Measurements from ENCODE around the gene SMIM17.
"Not testable (repeated sequence)": the region's sequence is repeated elsewhere in the genome, so short reads cannot be mapped to it uniquely, and the experiment has no call there.

The SMIM17 gene

GRCh38 chr19:56661248-56661647, 18.3 kb downstream of the SMIM17 start:
- DNase-seq: no peak

GRCh38 chr19:56663931-56664500, 21.1 kb downstream of the SMIM17 start:
- no peak for DNase-seq

- no peak for DNase-seq
These were observed 21.6 kb downstream of the SMIM17 start for GRCh38 chr19:56664511-56664910.

- no peak for DNase-seq
These were observed 24.4 kb downstream of the SMIM17 start for GRCh38 chr19:56667311-56667870.

GRCh38 chr19:56668676-56669075, 25.7 kb downstream of the SMIM17 start:
- no peak for DNase-seq

- no peak for DNase-seq
These were observed 27.5 kb downstream of the SMIM17 start for GRCh38 chr19:56670401-56670960.

- no peak for DNase-seq
These were observed 28.1 kb downstream of the SMIM17 start for GRCh38 chr19:56670961-56671612.

GRCh38 chr19:56671613-56671994, 28.6 kb downstream of the SMIM17 start, which contains the start of gene ZNF835:
Gene ZNF835, minus strand, starts transcription at chr19:56671757. Its CDS starts 6,559 bp downstream, at chr19:56665198.
- DNase-seq: no peak

- not testable (repeated sequence) for DNase-seq
These were observed 29.7 kb downstream of the SMIM17 start for GRCh38 chr19:56672610-56673009.

GRCh38 chr19:56678205-56678604, 35.2 kb downstream of the SMIM17 start:
- DNase-seq: no peak

- no peak for DNase-seq
These were observed 38.7 kb downstream of the SMIM17 start for GRCh38 chr19:56681702-56682101.

- DNase-seq: no peak
These were observed 40.2 kb downstream of the SMIM17 start for GRCh38 chr19:56683116-56683515.

GRCh38 chr19:56687031-56687430, 44.1 kb downstream of the SMIM17 start:
- DNase-seq: no peak

GRCh38 chr19:56689198-56689597, 46.2 kb downstream of the SMIM17 start:
- no peak for DNase-seq

- no peak for DNase-seq
These were observed 47.7 kb downstream of the SMIM17 start for GRCh38 chr19:56690670-56691069.

GRCh38 chr19:56692206-56692895, 49.4 kb downstream of the SMIM17 start:
- DNase-seq: no peak

- no peak for DNase-seq
These were observed 56.6 kb downstream of the SMIM17 start for GRCh38 chr19:56699552-56699951.

GRCh38 chr19:56701895-56702294, 58.9 kb downstream of the SMIM17 start:
- no peak for DNase-seq

- no peak for DNase-seq
These were observed 63.0 kb downstream of the SMIM17 start for GRCh38 chr19:56705939-56706338.
